B cell (primary cell): Measurements from ENCODE around the gene GPRIN2. TPM values are rescaled to one million over a fixed set of nuclear protein-coding genes. Genes with fewer than 3 reads are reported as not detected.
"Not testable (repeated sequence)": the region's sequence is repeated elsewhere in the genome, so short reads cannot be mapped to it uniquely, and the experiment has no call there.

Experiments
- ATAC-seq: fragments of 200-7000 bp; cut with Tn5 transposase; one replicate; pipeline ENCODE4 v1.10.0; 2021; ENCODE audit warnings: low read depth, mild to moderate bottlenecking, moderate number of reproducible peaks, moderate library complexity
- CTCF ChIA-PET: fragments of 350-600 bp; sonication (Branson Sonifier 250); formaldehyde crosslinking; loops from one replicate; lab custom pipeline; 2021; ENCODE audit warnings: antibody characterized with exemption, inconsistent platforms; lab: Charles Lee
- POLR2A ChIA-PET: fragments of 350-600 bp; sonication (Branson Sonifier 250); formaldehyde crosslinking; loops from one replicate; lab custom pipeline; 2021; ENCODE audit warnings: antibody characterized with exemption; lab: Charles Lee
- DNase-seq: peaks from one replicate; pipeline ENCODE4 v3.0.0; 2013
- H2AFZ ChIP-seq: 2 replicates; pipeline ENCODE4 v1.6.1; 2012; ENCODE audit warnings: mild to moderate bottlenecking, low read depth, low read length; ENCODE audit not compliant: insufficient read depth, poor library complexity, severe bottlenecking
- H3K27ac ChIP-seq, 2 donors: 1 replicate in 1 of 2; 2 replicates in 1 of 2; pipeline ENCODE4 v1.5.1; 2012 to 2013; ENCODE audit warnings: low read length in 2 of 2, mild to moderate bottlenecking in 2 of 2, moderate library complexity in 1 of 2
- H3K27me3 ChIP-seq, 4 experiments: fragments of 200-600 bp in 1 of 4; sonication (generic) in 1 of 4; replicated peaks in 1 of 4; 1 replicate in 2 of 4; 2 replicates in 2 of 4; pipeline versions ENCODE4 v1.6.1 to v1.7.0; 2013 to 2016; ENCODE audit warnings: low read length in 3 of 4, mild to moderate bottlenecking in 2 of 4, mixed read lengths in 1 of 4, moderate library complexity in 1 of 4; ENCODE audit not compliant: insufficient read depth in 4 of 4, control insufficient read depth in 3 of 4; ENCODE audit errors: control extremely low read depth in 1 of 4
- H3K36me3 ChIP-seq, 2 experiments: replicated peaks in 1 of 2; 1 replicate in 1 of 2; 2 replicates in 1 of 2; pipeline versions ENCODE4 v1.6.1 to v1.7.1; 2013; ENCODE audit warnings: low read length in 1 of 2; ENCODE audit not compliant: insufficient read depth in 2 of 2, control insufficient read depth in 1 of 2; ENCODE audit errors: control extremely low read depth in 1 of 2, extremely low read depth in 1 of 2
- H3K4me1 ChIP-seq, 2 donors: fragments of 200-600 bp in 1 of 2; sonication (generic) in 1 of 2; 1 replicate in 1 of 2; 2 replicates in 1 of 2; pipeline versions ENCODE4 v1.5.1 to v1.6.1; 2013 to 2017; ENCODE audit warnings: low read length in 2 of 2; ENCODE audit not compliant: control insufficient read depth in 2 of 2, insufficient read depth in 2 of 2
- H3K4me2 ChIP-seq: replicated peaks from 2 replicates; pipeline ENCODE3; 2012; ENCODE audit warnings: mild to moderate bottlenecking, low read depth, low read length; ENCODE audit not compliant: poor library complexity, severe bottlenecking
- H3K4me3 ChIP-seq, 5 experiments: fragments of 200-600 bp in 1 of 5; sonication (generic) in 1 of 5; 1 replicate in 3 of 5; 2 replicates in 2 of 5; pipeline versions ENCODE4 v1.5.1 to v1.7.0; 2011 to 2016; ENCODE audit warnings: low read length in 4 of 5, mild to moderate bottlenecking in 4 of 5, low read depth in 2 of 5, control low read depth in 1 of 5, moderate library complexity in 1 of 5; ENCODE audit not compliant: insufficient read depth in 1 of 5; ENCODE audit errors: control extremely low read depth in 1 of 5, extremely low read depth in 1 of 5
- H3K79me2 ChIP-seq: fragments of 200-600 bp; sonication (generic); one replicate; pipeline ENCODE4 v1.6.0; 2016; ENCODE audit warnings: low read length; ENCODE audit not compliant: control insufficient read depth, insufficient read depth
- H3K9ac ChIP-seq: fragments of 200-600 bp; sonication (generic); 2 replicates; pipeline ENCODE4 v1.6.1; 2017; ENCODE audit warnings: mild to moderate bottlenecking, low read length, moderate library complexity
- H3K9me3 ChIP-seq, 3 donors: one replicate each; pipeline versions ENCODE4 v1.6.1 to v1.7.1; 2013; ENCODE audit warnings: low read length in 2 of 3; ENCODE audit not compliant: control insufficient read depth in 2 of 3, insufficient read depth in 1 of 3; ENCODE audit errors: control extremely low read depth in 1 of 3
- H4K20me1 ChIP-seq: 2 replicates; pipeline ENCODE4 v1.6.0; 2012; ENCODE audit warnings: mild to moderate bottlenecking, low read length; ENCODE audit not compliant: insufficient read depth, control insufficient read depth, poor library complexity, severe bottlenecking
- H3K27ac Mint-ChIP-seq: one replicate; pipeline ENCODE4 v1.8.0; 2021; ENCODE audit warnings: mixed read lengths
- H3K27me3 Mint-ChIP-seq: one replicate; pipeline ENCODE4 v1.8.0; 2021; ENCODE audit warnings: mixed read lengths
- H3K4me1 Mint-ChIP-seq: one replicate; pipeline ENCODE4 v1.8.0; 2021; ENCODE audit warnings: mixed read lengths
- H3K4me3 Mint-ChIP-seq: one replicate; pipeline ENCODE4 v1.8.0; 2021; ENCODE audit warnings: mixed read lengths
- H3K9me3 Mint-ChIP-seq: one replicate; pipeline ENCODE4 v1.8.0; 2022; ENCODE audit warnings: mixed read lengths; ENCODE audit not compliant: insufficient read depth
- WGBS: methylation state at CpG from one replicate; pipeline ENCODE4 v1.1.5; 2013; ENCODE audit warnings: missing lambda C conversion rate; ENCODE audit not compliant: insufficient coverage; 5-methylcytosine and 5-hydroxymethylcytosine counted together
- intact Hi-C: fragments of 100-400 bp; cut with micrococcal nuclease; formaldehyde crosslinking; loops from one replicate; pipeline ENCODE4 v1.10.0; 2022
- polyA plus RNA-seq: library from polyadenylated mRNA; depleted of rRNA; stranded (reverse); fragments of >200 nt; gene quantifications from 2 replicates; pipeline ENCODE4 v1.2.3, GENCODE V29; 2012
- total RNA-seq, 2 donors: library from RNA; stranded (reverse); fragments of 120-200 nt in 1 of 2; gene quantifications; 1 replicate in 1 of 2; 2 replicates in 1 of 2; pipeline versions ENCODE4 v1.2.3 to v1.2.4, GENCODE V29; 2013 to 2022

Gene GPRIN2
- total and polyA plus RNA-seq, 2 donors (not counting 1 experiment from before 2014, with no cell fraction given): not detected

- H3K9me3 ChIP-seq, H3K36me3 ChIP-seq, H4K20me1 ChIP-seq, H3K27ac Mint-ChIP-seq, H3K4me3 ChIP-seq, H3K4me1 ChIP-seq, H3K9me3 Mint-ChIP-seq, H3K27me3 Mint-ChIP-seq, H3K4me1 Mint-ChIP-seq, H3K9ac ChIP-seq, H3K27ac ChIP-seq, ATAC-seq, H3K79me2 ChIP-seq, H2AFZ ChIP-seq, DNase-seq, intact Hi-C loops, CTCF ChIA-PET, H3K4me3 Mint-ChIP-seq, H3K27me3 ChIP-seq, POLR2A ChIA-PET, H3K4me2 ChIP-seq: not testable (repeated sequence)
- WGBS: no CpG with 5 or more reads among the region's 11 CpGs
Observed at GRCh38 chr10:46584196-46584595, 27.7 kb upstream of the GPRIN2 start.

- H3K9me3 ChIP-seq, H3K9me3 Mint-ChIP-seq, H3K79me2 ChIP-seq, CTCF ChIA-PET, POLR2A ChIA-PET, H2AFZ ChIP-seq, H3K27ac ChIP-seq, H3K36me3 ChIP-seq, H3K27me3 ChIP-seq, intact Hi-C loops, H3K4me1 ChIP-seq, H3K4me3 ChIP-seq, H3K27me3 Mint-ChIP-seq, H3K27ac Mint-ChIP-seq, H3K4me2 ChIP-seq, DNase-seq, H3K9ac ChIP-seq, H3K4me1 Mint-ChIP-seq, ATAC-seq, H4K20me1 ChIP-seq, H3K4me3 Mint-ChIP-seq: not testable (repeated sequence)
- WGBS: no CpG with 5 or more reads among the region's 11 CpGs
Observed at GRCh38 chr10:46582568-46582967, 26.1 kb upstream of the GPRIN2 start.

GRCh38 chr10:46581997-46582396 lies 25.5 kb upstream of the GPRIN2 start:
- intact Hi-C loops, H2AFZ ChIP-seq, H4K20me1 ChIP-seq, ATAC-seq, H3K36me3 ChIP-seq, H3K9ac ChIP-seq, H3K4me3 ChIP-seq, H3K79me2 ChIP-seq, CTCF ChIA-PET, DNase-seq, H3K4me1 ChIP-seq, H3K27ac Mint-ChIP-seq, H3K27ac ChIP-seq, POLR2A ChIA-PET, H3K27me3 Mint-ChIP-seq, H3K4me1 Mint-ChIP-seq, H3K9me3 ChIP-seq, H3K27me3 ChIP-seq, H3K9me3 Mint-ChIP-seq, H3K4me2 ChIP-seq, H3K4me3 Mint-ChIP-seq: not testable (repeated sequence)
- 90% methylated on average over 3 of the region's 12 CpGs for WGBS

- H4K20me1 ChIP-seq, H3K27ac ChIP-seq, H3K27me3 Mint-ChIP-seq, H3K79me2 ChIP-seq, H3K4me1 ChIP-seq, H3K27ac Mint-ChIP-seq, H3K9me3 ChIP-seq, H2AFZ ChIP-seq, CTCF ChIA-PET, DNase-seq, H3K36me3 ChIP-seq, H3K4me3 ChIP-seq, H3K4me3 Mint-ChIP-seq, POLR2A ChIA-PET, H3K9me3 Mint-ChIP-seq, H3K4me2 ChIP-seq, ATAC-seq, H3K27me3 ChIP-seq, H3K4me1 Mint-ChIP-seq, intact Hi-C loops, H3K9ac ChIP-seq: not testable (repeated sequence)
- WGBS: no CpG with 5 or more reads among the region's 21 CpGs
Observed at GRCh38 chr10:46579378-46579777, 22.9 kb upstream of the GPRIN2 start.
